GM18870 (cell line): ENCODE data around the gene NCBP3.
A peak's percentile ranks its signal among the peaks of the same experiment; 100 is the strongest.

Experiments used
- ATAC-seq: cut with Tn5 transposase; IDR thresholded peaks from one replicate; pipeline ENCODE4 v1.9.1; 2021; ENCODE audit warnings: moderate library complexity; ENCODE audit not compliant: unreplicated experiment

The NCBP3 gene

GRCh38 chr17:3845621-3846436, at the start of gene NCBP3:
NCBP3 (minus strand) TSS chr17:3846246; CDS start chr17:3846223, 23 bp downstream.
- peak; percentile 59 for ATAC-seq

- no peak for ATAC-seq
These were observed 49.3 kb upstream of the NCBP3 start for GRCh38 chr17:3895354-3895753.

- no peak for ATAC-seq
These were observed 48.9 kb upstream of the NCBP3 start for GRCh38 chr17:3894911-3895343.

GRCh38 chr17:3894188-3894587, 48.1 kb upstream of the NCBP3 start:
- no peak for ATAC-seq

GRCh38 chr17:3893720-3894116, 47.7 kb upstream of the NCBP3 start:
- ATAC-seq = no peak

GRCh38 chr17:3893003-3893719, 47.1 kb upstream of the NCBP3 start, which contains the start of gene CAMKK1:
CAMKK1 (minus strand) TSS chr17:3893053; CDS start chr17:3885687, 7,366 bp downstream.
- no peak for ATAC-seq

GRCh38 chr17:3892095-3892998, 46.3 kb upstream of the NCBP3 start:
- ATAC-seq = no peak

- ATAC-seq = no peak
These were observed 45.6 kb upstream of the NCBP3 start for GRCh38 chr17:3891626-3892094.

- no peak for ATAC-seq
These were observed 44.8 kb upstream of the NCBP3 start for GRCh38 chr17:3890878-3891219.

- no peak for ATAC-seq
These were observed 44.2 kb upstream of the NCBP3 start for GRCh38 chr17:3890082-3890877.

- no peak for ATAC-seq
These were observed 43.4 kb upstream of the NCBP3 start for GRCh38 chr17:3889325-3890012.

- no peak for ATAC-seq
These were observed 42.5 kb upstream of the NCBP3 start for GRCh38 chr17:3888343-3889171.

- ATAC-seq = no peak
These were observed 41.8 kb upstream of the NCBP3 start for GRCh38 chr17:3887804-3888203.

- no peak for ATAC-seq
These were observed 41.3 kb upstream of the NCBP3 start for GRCh38 chr17:3887394-3887793.

GRCh38 chr17:3886776-3887175, 40.7 kb upstream of the NCBP3 start:
- no peak for ATAC-seq

GRCh38 chr17:3885970-3886369, 39.9 kb upstream of the NCBP3 start:
- ATAC-seq = no peak

GRCh38 chr17:3885271-3885670, 39.2 kb upstream of the NCBP3 start:
- no peak for ATAC-seq

- no peak for ATAC-seq
These were observed 38.1 kb upstream of the NCBP3 start for GRCh38 chr17:3884188-3884587.

GRCh38 chr17:3882276-3882675, 36.2 kb upstream of the NCBP3 start:
- ATAC-seq = no peak
